ENCODE data around the gene PLA2G1B.

DNA sequence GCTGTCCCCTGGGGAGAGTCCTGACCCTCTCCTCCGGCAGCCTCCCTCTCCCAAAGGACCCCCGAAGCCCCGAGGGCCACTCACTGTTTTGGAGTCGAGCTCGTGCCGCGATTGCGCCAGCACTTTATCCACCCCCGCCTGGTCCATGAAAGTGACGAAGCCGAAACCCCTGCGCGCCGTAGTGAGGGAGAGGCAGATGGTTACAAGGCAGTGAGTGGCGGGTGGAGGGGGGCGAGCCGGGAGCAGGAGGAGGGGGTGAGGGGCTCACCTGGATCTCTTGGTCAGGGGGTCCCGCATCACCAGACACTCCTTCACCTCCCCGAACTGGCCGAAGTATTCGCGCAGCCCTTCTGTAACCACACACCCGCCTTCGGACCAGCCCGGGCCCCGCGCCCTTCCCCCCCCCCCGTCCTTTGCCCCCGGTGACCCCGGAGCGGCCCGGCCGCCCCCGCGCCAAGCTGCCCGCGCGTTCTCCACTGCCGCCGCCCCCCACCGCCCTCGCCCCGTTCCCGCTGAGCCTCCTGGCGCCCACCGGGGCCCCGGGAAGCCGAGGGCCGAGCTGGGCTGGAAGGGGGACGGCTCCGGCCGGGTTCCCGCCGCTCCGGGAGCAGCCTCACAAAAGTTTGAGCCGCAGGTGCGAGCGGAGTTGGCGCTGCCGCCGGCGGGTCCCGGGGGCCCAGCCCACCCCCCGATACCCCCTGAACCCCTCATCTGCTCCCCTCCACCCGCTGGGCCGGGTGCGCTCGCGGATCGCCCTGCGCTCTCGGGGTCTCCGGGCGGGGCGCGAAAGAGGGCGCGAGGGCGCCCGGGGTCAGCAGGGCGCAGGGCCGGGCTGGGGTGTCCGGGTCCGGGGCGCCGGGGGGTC is 40.6 kb upstream of the PLA2G1B start:
- TF ChIP-seq POLR2AphosphoS5 (IDR thresholded peaks at IDR 0.05; ENCODE audit: low read depth) = no peak
- TF ChIP-seq, protein P1, sequence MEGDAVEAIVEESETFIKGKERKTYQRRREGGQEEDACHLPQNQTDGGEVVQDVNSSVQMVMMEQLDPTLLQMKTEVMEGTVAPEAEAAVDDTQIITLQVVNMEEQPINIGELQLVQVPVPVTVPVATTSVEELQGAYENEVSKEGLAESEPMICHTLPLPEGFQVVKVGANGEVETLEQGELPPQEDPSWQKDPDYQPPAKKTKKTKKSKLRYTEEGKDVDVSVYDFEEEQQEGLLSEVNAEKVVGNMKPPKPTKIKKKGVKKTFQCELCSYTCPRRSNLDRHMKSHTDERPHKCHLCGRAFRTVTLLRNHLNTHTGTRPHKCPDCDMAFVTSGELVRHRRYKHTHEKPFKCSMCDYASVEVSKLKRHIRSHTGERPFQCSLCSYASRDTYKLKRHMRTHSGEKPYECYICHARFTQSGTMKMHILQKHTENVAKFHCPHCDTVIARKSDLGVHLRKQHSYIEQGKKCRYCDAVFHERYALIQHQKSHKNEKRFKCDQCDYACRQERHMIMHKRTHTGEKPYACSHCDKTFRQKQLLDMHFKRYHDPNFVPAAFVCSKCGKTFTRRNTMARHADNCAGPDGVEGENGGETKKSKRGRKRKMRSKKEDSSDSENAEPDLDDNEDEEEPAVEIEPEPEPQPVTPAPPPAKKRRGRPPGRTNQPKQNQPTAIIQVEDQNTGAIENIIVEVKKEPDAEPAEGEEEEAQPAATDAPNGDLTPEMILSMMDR (IDR thresholded peaks at IDR 0.05; ENCODE audit: insufficient read depth, low read length) = no peak
- TF ChIP-seq, protein P2, sequence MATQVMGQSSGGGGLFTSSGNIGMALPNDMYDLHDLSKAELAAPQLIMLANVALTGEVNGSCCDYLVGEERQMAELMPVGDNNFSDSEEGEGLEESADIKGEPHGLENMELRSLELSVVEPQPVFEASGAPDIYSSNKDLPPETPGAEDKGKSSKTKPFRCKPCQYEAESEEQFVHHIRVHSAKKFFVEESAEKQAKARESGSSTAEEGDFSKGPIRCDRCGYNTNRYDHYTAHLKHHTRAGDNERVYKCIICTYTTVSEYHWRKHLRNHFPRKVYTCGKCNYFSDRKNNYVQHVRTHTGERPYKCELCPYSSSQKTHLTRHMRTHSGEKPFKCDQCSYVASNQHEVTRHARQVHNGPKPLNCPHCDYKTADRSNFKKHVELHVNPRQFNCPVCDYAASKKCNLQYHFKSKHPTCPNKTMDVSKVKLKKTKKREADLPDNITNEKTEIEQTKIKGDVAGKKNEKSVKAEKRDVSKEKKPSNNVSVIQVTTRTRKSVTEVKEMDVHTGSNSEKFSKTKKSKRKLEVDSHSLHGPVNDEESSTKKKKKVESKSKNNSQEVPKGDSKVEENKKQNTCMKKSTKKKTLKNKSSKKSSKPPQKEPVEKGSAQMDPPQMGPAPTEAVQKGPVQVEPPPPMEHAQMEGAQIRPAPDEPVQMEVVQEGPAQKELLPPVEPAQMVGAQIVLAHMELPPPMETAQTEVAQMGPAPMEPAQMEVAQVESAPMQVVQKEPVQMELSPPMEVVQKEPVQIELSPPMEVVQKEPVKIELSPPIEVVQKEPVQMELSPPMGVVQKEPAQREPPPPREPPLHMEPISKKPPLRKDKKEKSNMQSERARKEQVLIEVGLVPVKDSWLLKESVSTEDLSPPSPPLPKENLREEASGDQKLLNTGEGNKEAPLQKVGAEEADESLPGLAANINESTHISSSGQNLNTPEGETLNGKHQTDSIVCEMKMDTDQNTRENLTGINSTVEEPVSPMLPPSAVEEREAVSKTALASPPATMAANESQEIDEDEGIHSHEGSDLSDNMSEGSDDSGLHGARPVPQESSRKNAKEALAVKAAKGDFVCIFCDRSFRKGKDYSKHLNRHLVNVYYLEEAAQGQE (IDR thresholded peaks at IDR 0.05; ENCODE audit: insufficient replicate concordance, low read depth) = no peak
- no peak for TF ChIP-seq GABPA (IDR thresholded peaks at IDR 0.05; ENCODE audit: low read depth)
- no peak for TF ChIP-seq SPI1 (IDR thresholded peaks at IDR 0.05; ENCODE audit: borderline replicate concordance, low read depth)
